GM12878 (cell line): ENCODE data around the gene FCAR. TPM values are rescaled to one million over a fixed set of nuclear protein-coding genes. Genes with fewer than 3 reads are reported as not detected.

Source experiments
- ATAC-seq: fragments of 200-7000 bp; cut with Tn5 transposase; 3 replicates; pipeline ENCODE4 v1.9.1; 2020; ENCODE audit warnings: mild to moderate bottlenecking, moderate library complexity
- BruUV-seq: library from RNA; stranded (reverse); fragments of 400-500 nt; replicated peaks from 2 replicates; lab custom pipeline; 2021; lab: Mats Ljungman, UMichigan
- CTCF ChIA-PET: fragments of 300-600 bp; sonication (Branson Sonifier 250); formaldehyde crosslinking; extraction: SDS; loops from one replicate; lab custom pipeline; 2021; ENCODE audit warnings: inconsistent platforms; lab: Yijun Ruan, JAX
- POLR2A ChIA-PET: fragments of 350-600 bp; formaldehyde crosslinking; extraction: SDS; loops from one replicate; lab custom pipeline; 2021; ENCODE audit warnings: inconsistent platforms; lab: Charles Lee
- RAD21 ChIA-PET: fragments of 300-600 bp; sonication (Branson Sonifier 250); formaldehyde crosslinking; loops from one replicate; lab custom pipeline; 2023; ENCODE audit warnings: antibody characterized with exemption; ENCODE audit not compliant: unreplicated experiment; lab: Charles Lee
- SMC1A ChIA-PET: fragments of 300-600 bp; sonication (Branson Sonifier 250); formaldehyde crosslinking; loops from one replicate; lab custom pipeline; 2023; ENCODE audit not compliant: unreplicated experiment, uncharacterized antibody; lab: Charles Lee
- DNase-seq: peaks from one replicate; pipeline ENCODE4 v3.0.0-alpha.2; 2011; ENCODE audit warnings: low read depth, low spot score
- FAIRE-seq: peaks from 3 replicates; lab custom pipeline; 2011; peaks lifted over from hg19 to GRCh38; lab: Jason Lieb, UNC
- H2AFZ ChIP-seq: 2 replicates; pipeline ENCODE4 v1.6.0; 2011; ENCODE audit warnings: low read depth, low read length, control low read depth; ENCODE audit not compliant: control insufficient read depth
- H3K27ac ChIP-seq: 2 replicates; pipeline ENCODE4 v1.5.1; 2011; ENCODE audit warnings: control low read depth; ENCODE audit not compliant: control insufficient read depth, insufficient read depth
- H3K27me3 ChIP-seq, 2 experiments: replicated peaks in 1 of 2; 2 replicates each; pipeline versions ENCODE4 v1.6.0 to v1.6.1; 2011; ENCODE audit warnings: low read length in 1 of 2; ENCODE audit not compliant: control insufficient read depth in 2 of 2, insufficient read depth in 2 of 2
- H3K36me3 ChIP-seq, 2 experiments: 2 replicates each; pipeline ENCODE4 v1.5.1; 2011; ENCODE audit warnings: low read length in 1 of 2; ENCODE audit not compliant: control insufficient read depth in 2 of 2, insufficient read depth in 2 of 2
- H3K4me1 ChIP-seq: 2 replicates; pipeline ENCODE4 v1.6.1; 2011; ENCODE audit warnings: mild to moderate bottlenecking, low read length, moderate library complexity, mixed read lengths; ENCODE audit not compliant: control insufficient read depth, insufficient read depth
- H3K4me2 ChIP-seq: 2 replicates; pipeline ENCODE4 v1.6.0; 2011; ENCODE audit warnings: control low read depth; ENCODE audit not compliant: control insufficient read depth, insufficient read depth
- H3K4me3 ChIP-seq: fragments of 200-600 bp; sonication (generic); 2 replicates; pipeline ENCODE4 v1.5.1; 2016
- H3K79me2 ChIP-seq: 2 replicates; pipeline ENCODE4 v1.6.0; 2011; ENCODE audit warnings: low read length; ENCODE audit not compliant: control insufficient read depth, insufficient read depth
- H3K9ac ChIP-seq: 2 replicates; pipeline ENCODE4 v1.8.0; 2011; ENCODE audit warnings: low read length, control low read depth, mixed read lengths; ENCODE audit not compliant: control insufficient read depth, insufficient read depth
- H3K9me3 ChIP-seq: replicated peaks from 3 replicates; pipeline ENCODE4 v1.5.1; 2011; ENCODE audit warnings: mild to moderate bottlenecking, low read length; ENCODE audit not compliant: control insufficient read depth, insufficient read depth
- H4K20me1 ChIP-seq: 2 replicates; pipeline ENCODE4 v1.6.0; 2011; ENCODE audit not compliant: control insufficient read depth, insufficient read depth
- CBX3 ChIP-seq: fragments of 200-600 bp; sonication (generic); IDR thresholded peaks from 2 replicates; pipeline ENCODE4 v1.6.1; 2016; ENCODE audit warnings: low read depth, borderline replicate concordance
- CBX5 ChIP-seq: sonication (generic); IDR thresholded peaks from 2 replicates; pipeline ENCODE4 v1.6.1; 2016; ENCODE audit warnings: low read depth, moderate library complexity, mild to moderate bottlenecking, inconsistent platforms
- E2F4 ChIP-seq: IDR thresholded peaks from 2 replicates; pipeline ENCODE4 v1.6.1; 2012; ENCODE audit warnings: low read depth, low read length, improper control_type of control experiment
- E4F1 ChIP-seq: fragments of 450-650 bp; IDR thresholded peaks from 2 replicates; pipeline ENCODE4 v1.6.1; 2018; ENCODE audit warnings: borderline replicate concordance, mild to moderate bottlenecking; ENCODE audit not compliant: partially characterized antibody
- IKZF2 ChIP-seq, 2 experiments: fragments of 450-650 bp; IDR thresholded peaks; 2 replicates each; pipeline ENCODE4 v1.6.1; 2017; ENCODE audit warnings: mild to moderate bottlenecking in 2 of 2, moderate library complexity in 2 of 2
- IRF5 ChIP-seq: fragments of 450-650 bp; IDR thresholded peaks from 2 replicates; pipeline ENCODE4 v1.6.1; 2017; ENCODE audit warnings: borderline replicate concordance
- RELA ChIP-seq: fragments of 450-650 bp; IDR thresholded peaks from 2 replicates; pipeline ENCODE4 v1.8.0; 2014; ENCODE audit warnings: borderline replicate concordance; ENCODE audit not compliant: partially characterized antibody
- SIX5 ChIP-seq: IDR thresholded peaks from 2 replicates; pipeline ENCODE4 v1.6.1; 2011; ENCODE audit warnings: mild to moderate bottlenecking, low read depth, low read length, moderate library complexity; ENCODE audit not compliant: severe bottlenecking
- SUZ12 ChIP-seq: fragments of 200-600 bp; sonication (generic); IDR thresholded peaks from one replicate; pipeline ENCODE4 v1.6.1; 2018; ENCODE audit warnings: antibody characterized with exemption, mild to moderate bottlenecking; ENCODE audit not compliant: unreplicated experiment
- ZSCAN29 ChIP-seq: fragments of 450-650 bp; IDR thresholded peaks from 2 replicates; pipeline ENCODE4 v1.6.1; 2017; ENCODE audit warnings: mild to moderate bottlenecking, moderate library complexity
- WGBS: methylation state at CpG from one replicate; pipeline ENCODE4 v1.1.6; 2016; ENCODE audit warnings: low lambda C conversion rate; ENCODE audit not compliant: insufficient replicate concordance, insufficient coverage; ENCODE audit errors: missing lambda C conversion rate; 5-methylcytosine and 5-hydroxymethylcytosine counted together
- in situ Hi-C: fragments of 300-500 bp; cut with MboI; formaldehyde crosslinking; loops from 9 replicates; pipeline ENCODE4 v1.14.3; 2018; ENCODE audit warnings: mixed read lengths
- intact Hi-C: fragments of 100-400 bp; cut with micrococcal nuclease; formaldehyde crosslinking; loops from one replicate; pipeline ENCODE4 v1.14.2; 2022; ENCODE audit not compliant: unreplicated experiment
- polyA plus RNA-seq, 11 experiments: library from polyadenylated mRNA; depleted of rRNA in 4 of 11; unstranded in 6 of 11; stranded (reverse) in 5 of 11; fragments of >200 nt; fragmentation: Nextera tagmentation in 4 of 11; fragmentation: Illumina TruSeq in 1 of 11; extraction: Ambion mirVana in 4 of 11; extraction: Trizol in 1 of 11; gene quantifications; 1 replicate in 1 of 11; 2 replicates in 10 of 11; pipeline versions ENCODE4 v1.2.1 to v1.2.3, GENCODE V29; 2011 to 2016; ENCODE audit warnings: inconsistent platforms in 2 of 11, missing spikeins in 2 of 11, low read depth in 1 of 11
- total RNA-seq, 4 experiments: library from RNA; depleted of rRNA in 3 of 4; stranded (reverse); fragments of >200 nt in 3 of 4; fragmentation: Illumina TruSeq in 1 of 4; extraction: Trizol in 1 of 4; gene quantifications; 2 replicates each; pipeline versions ENCODE4 v1.2.1 to v1.2.3, GENCODE V29; 2013 to 2021

The FCAR gene
- total and polyA plus RNA-seq, 10 of the 15 experiments (the other 5 are each of a cell fraction or from before 2014, with no cell fraction given) = 0.49 TPM; not detected in 9

GRCh38 chr19:54923276-54923675 lies 49.2 kb downstream of the FCAR start (continued):
- TF ChIP-seq E4F1 = no peak
- no peak for TF ChIP-seq RELA
- TF ChIP-seq IKZF2 (IDR thresholded peaks at IDR 0.05) = no peak
- TF ChIP-seq ZSCAN29 = no peak
- no peak for TF ChIP-seq SIX5
- TF ChIP-seq IRF5 = no peak
- TF ChIP-seq E2F4 = no peak

- ChIA-PET CTCF (interaction anchor here (0.6 kb wide), 1 partner anchor 993 kb away, joined by 7 read pairs; no protein-coding TSS in a partner anchor), SMC1A (no interaction called here)
- Histone ChIP-seq H3K36me3 (no peaks in the 10 kb centered on the region), H3K4me1 (no peaks in the 10 kb centered on the region; the same call in 1 of the 2 replicates), H3K27me3 (no peaks in the 10 kb centered on the region), H3K9ac (no peak overlapping the region), H3K27ac (no peak overlapping the region), H4K20me1 (no peaks in the 10 kb centered on the region), H2AFZ (no peak overlapping the region), H3K4me3 (no peak overlapping the region)
- 69% methylated on average over 2 of the region's 2 CpGs for WGBS
- ATAC-seq = no peak
- FAIRE-seq = no peak
- intact Hi-C loops = no loop called here
- TF ChIP-seq SUZ12 = no peak
- TF ChIP-seq CBX5 = peak; percentile 91
- TF ChIP-seq CBX3 = no peak
- TF ChIP-seq, all 136 proteins: peak for 1
- BruUV-seq = no TSS peak
- RAD21 ChIA-PET = no interaction called here
- Histone ChIP-seq H3K9me3 (peaks cover 2% of the 10 kb centered on the region; the same call in 1 of the 3 replicates), H3K79me2 (no peaks in the 10 kb centered on the region), H3K4me2 (no peak overlapping the region)
- POLR2A ChIA-PET = no interaction called here
- DNase-seq = no peak
- in situ Hi-C loops = loop anchor here (10.0 kb wide), 1 partner anchor 453 kb away; the partner anchor contains the start of gene CDC42EP5
These were observed 54.3 kb downstream of the FCAR start for GRCh38 chr19:54928299-54928698.
